ENCODE measurements around the gene RIPOR2. TPM values are rescaled to one million over a fixed set of nuclear protein-coding genes. Genes with fewer than 3 reads are reported as not detected.

The RIPOR2 gene
- total and polyA plus RNA-seq, 2 of the 13 experiments (the other 11 are each of a cell fraction or from before 2014, with no cell fraction given), result 0.02 to 0.05 TPM

DNA sequence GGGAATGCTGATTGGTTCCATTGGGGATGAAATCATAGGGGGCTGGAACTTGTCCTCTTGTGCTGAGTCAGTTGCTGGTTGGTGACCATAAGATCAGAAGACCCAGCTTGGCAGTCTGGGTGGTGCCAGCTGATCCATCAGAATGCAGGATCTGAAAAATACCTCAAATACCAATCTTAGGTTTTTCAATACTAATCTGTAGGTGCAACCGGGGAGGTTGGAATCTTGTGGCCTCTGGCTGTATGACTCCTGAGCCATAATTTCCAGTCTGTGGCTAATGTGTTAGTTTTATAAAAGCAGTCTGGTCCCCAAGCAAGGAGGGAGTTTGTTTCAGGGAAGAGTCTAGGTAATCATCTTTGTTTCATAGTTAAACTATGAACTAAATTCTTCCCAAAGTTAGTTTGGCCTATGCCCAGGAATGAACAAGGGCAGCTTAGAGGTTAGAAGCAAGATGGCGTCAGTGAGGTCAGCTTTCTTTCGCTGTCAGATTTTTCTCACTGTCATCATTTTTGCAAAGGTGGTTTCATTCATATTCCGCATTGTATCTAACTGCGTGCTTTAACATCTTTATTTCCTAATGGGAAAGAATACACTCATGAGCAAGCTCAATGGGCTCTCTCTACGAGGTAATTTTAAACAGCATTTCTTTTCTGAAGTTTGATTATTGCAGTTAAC lies 139.0 kb downstream of the RIPOR2 start:
- DNase-seq (ENCODE audit: low spot score) (no peak), FAIRE-seq (no peak), ATAC-seq (no peak)
- H3K4me3 ChIP-seq (replicated peaks in 1 of 3; ENCODE audit: insufficient read depth in 1 of 3, low read depth in 2 of 3, low read length in 3 of 3), result no peak overlapping the region
- no peaks in the 10 kb centered on the region for H3K36me3 ChIP-seq (replicated peaks in 1 of 2; ENCODE audit: control insufficient read depth in 1 of 2, insufficient read depth in 2 of 2, low read length in 2 of 2)
- H3K27me3 ChIP-seq (ENCODE audit: control insufficient read depth in 1 of 2, insufficient read depth in 2 of 2, low read length in 2 of 2), result no peaks in the 10 kb centered on the region
- H3K27ac ChIP-seq (ENCODE audit: extremely low read length, insufficient read depth, low read length), result no peak overlapping the region
- in situ Hi-C loops (cut with HindIII; ENCODE audit: extremely low pct_ligation_motif_present, low pct_unique_long_range_greater_than_20kb) (no loop called here), intact Hi-C loops (cut with micrococcal nuclease; ENCODE audit: unreplicated experiment) (no loop called here)
- no peak overlapping the region for H2AFZ ChIP-seq (ENCODE audit: low read length)
- WGBS (ENCODE audit: low lambda C conversion rate), result 96% methylated on average over 6 of the region's 6 CpGs
- H4K20me1 ChIP-seq (ENCODE audit: insufficient read depth, low read length), result no peaks in the 10 kb centered on the region
- no peak overlapping the region for H3K9ac ChIP-seq (ENCODE audit: insufficient read depth, low read depth, low read length)
- peaks cover 21% of the 10 kb centered on the region for H3K4me1 ChIP-seq (ENCODE audit: insufficient read depth, low read length)
- ChIA-PET CTCF (ENCODE audit: low intra/inter-chr PET ratio, low total read pairs) (no interaction called here), POLR2A (interaction anchor here (1.5 kb wide), 1 partner anchor 75 kb away, joined by 4 read pairs; no protein-coding TSS in a partner anchor)
- no peak for TF ChIP-seq ZNF850 (CRISPR knock-in tag; conservative IDR thresholded peaks at IDR 0.05)
- TF ChIP-seq MAFF (IDR thresholded peaks at IDR 0.05; ENCODE audit: low read depth, low read length), result peak; percentile 59
- TF ChIP-seq MAFK (conservative IDR thresholded peaks at IDR 0.05 in 1 of 2, IDR thresholded peaks at IDR 0.05 in 1 of 2; ENCODE audit: low read length in 2 of 2), result peak; percentile 74 to 76
- no peak for TF ChIP-seq ZNF547 (CRISPR knock-in tag; IDR thresholded peaks at IDR 0.05)
- TF ChIP-seq GABPB1 (CRISPR knock-in tag; IDR thresholded peaks at IDR 0.05), result no peak
- TF ChIP-seq, protein P1, sequence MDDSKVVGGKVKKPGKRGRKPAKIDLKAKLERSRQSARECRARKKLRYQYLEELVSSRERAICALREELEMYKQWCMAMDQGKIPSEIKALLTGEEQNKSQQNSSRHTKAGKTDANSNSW (CRISPR knock-in tag; IDR thresholded peaks at IDR 0.05; ENCODE audit: borderline replicate concordance), result no peak
- TF ChIP-seq IKZF1 (IDR thresholded peaks at IDR 0.05), result no peak
- no peaks in the 10 kb centered on the region for H3K9me3 ChIP-seq (ENCODE audit: low read length)
- H3K79me2 ChIP-seq (ENCODE audit: insufficient read depth, low read length), result no peaks in the 10 kb centered on the region
- H3K4me2 ChIP-seq (ENCODE audit: low read depth, low read length), result no peak overlapping the region
- BruUV-seq (replicated peaks), result no TSS peak

GRCh38 chr6:24795106-24795505 lies 140.7 kb downstream of the RIPOR2 start:
- H3K27ac ChIP-seq (ENCODE audit: extremely low read length, insufficient read depth, low read length), result no peak overlapping the region
- DNase-seq (ENCODE audit: low spot score) (no peak), ATAC-seq (no peak), FAIRE-seq (no peak)
- no peaks in the 10 kb centered on the region for H3K36me3 ChIP-seq (replicated peaks in 1 of 2; ENCODE audit: control insufficient read depth in 1 of 2, insufficient read depth in 2 of 2, low read length in 2 of 2)
- no peak overlapping the region for H3K9ac ChIP-seq (ENCODE audit: insufficient read depth, low read depth, low read length)
- no peak overlapping the region for H2AFZ ChIP-seq (ENCODE audit: low read length)
- intact Hi-C loops (cut with micrococcal nuclease; ENCODE audit: unreplicated experiment), result no loop called here
- H3K4me2 ChIP-seq (ENCODE audit: low read depth, low read length), result no peak overlapping the region
- H3K27me3 ChIP-seq (ENCODE audit: control insufficient read depth in 1 of 2, insufficient read depth in 2 of 2, low read length in 2 of 2), result no peaks in the 10 kb centered on the region
- 61% methylated on average over 2 of the region's 2 CpGs for WGBS (ENCODE audit: low lambda C conversion rate)
- in situ Hi-C loops (cut with HindIII; ENCODE audit: extremely low pct_ligation_motif_present, low pct_unique_long_range_greater_than_20kb), result no loop called here
- no TSS peak for BruUV-seq (replicated peaks)
- no peaks in the 10 kb centered on the region for H3K9me3 ChIP-seq (ENCODE audit: low read length)
- no peaks in the 10 kb centered on the region for H3K79me2 ChIP-seq (ENCODE audit: insufficient read depth, low read length)
- POLR2A ChIA-PET, result no interaction called here
- TF ChIP-seq E2F1 (CRISPR knock-in tag; IDR thresholded peaks at IDR 0.05), result no peak
- no peak for TF ChIP-seq ZNF136 (CRISPR knock-in tag; IDR thresholded peaks at IDR 0.05; ENCODE audit: low read depth)
- no peak for TF ChIP-seq ZFX (CRISPR knock-in tag; IDR thresholded peaks at IDR 0.05; ENCODE audit: low read depth)
- TF ChIP-seq, protein P2, sequence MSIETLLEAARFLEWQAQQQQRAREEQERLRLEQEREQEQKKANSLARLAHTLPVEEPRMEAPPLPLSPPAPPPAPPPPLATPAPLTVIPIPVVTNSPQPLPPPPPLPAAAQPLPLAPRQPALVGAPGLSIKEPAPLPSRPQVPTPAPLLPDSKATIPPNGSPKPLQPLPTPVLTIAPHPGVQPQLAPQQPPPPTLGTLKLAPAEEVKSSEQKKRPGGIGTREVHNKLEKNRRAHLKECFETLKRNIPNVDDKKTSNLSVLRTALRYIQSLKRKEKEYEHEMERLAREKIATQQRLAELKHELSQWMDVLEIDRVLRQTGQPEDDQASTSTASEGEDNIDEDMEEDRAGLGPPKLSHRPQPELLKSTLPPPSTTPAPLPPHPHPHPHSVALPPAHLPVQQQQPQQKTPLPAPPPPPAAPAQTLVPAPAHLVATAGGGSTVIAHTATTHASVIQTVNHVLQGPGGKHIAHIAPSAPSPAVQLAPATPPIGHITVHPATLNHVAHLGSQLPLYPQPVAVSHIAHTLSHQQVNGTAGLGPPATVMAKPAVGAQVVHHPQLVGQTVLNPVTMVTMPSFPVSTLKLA (IDR thresholded peaks at IDR 0.05), result no peak
- no peak for TF ChIP-seq TBP (CRISPR knock-in tag; IDR thresholded peaks at IDR 0.05)
- TF ChIP-seq NCOA5 (CRISPR knock-in tag; IDR thresholded peaks at IDR 0.05), result no peak
- no peak for TF ChIP-seq ZNF720 (CRISPR knock-in tag; IDR thresholded peaks at IDR 0.05)
- TF ChIP-seq BRF2 (CRISPR knock-in tag; IDR thresholded peaks at IDR 0.05), result no peak
- H4K20me1 ChIP-seq (ENCODE audit: insufficient read depth, low read length), result no peaks in the 10 kb centered on the region
- peaks cover 21% of the 10 kb centered on the region for H3K4me1 ChIP-seq (ENCODE audit: insufficient read depth, low read length)
- no peak overlapping the region for H3K4me3 ChIP-seq (replicated peaks in 1 of 3; ENCODE audit: insufficient read depth in 1 of 3, low read depth in 2 of 3, low read length in 3 of 3)
- CTCF ChIA-PET (ENCODE audit: low intra/inter-chr PET ratio, low total read pairs), result no interaction called here
